Lower lobe of right lung (tissue), 2 donors: ENCODE data around the gene TMC3. TPM values are rescaled to one million over a fixed set of nuclear protein-coding genes. Genes with fewer than 3 reads are reported as not detected.

ENCODE experiments used
- ATAC-seq, 2 donors: fragments of 200-7000 bp; cut with Tn5 transposase; one replicate each; pipeline ENCODE4 v1.9.1; 2020 to 2022; ENCODE audit warnings: mild to moderate bottlenecking in 2 of 2, moderate library complexity in 2 of 2
- DNase-seq: peaks from one replicate; pipeline ENCODE4 v3.0.0-alpha.2; 2020
- H3K27ac ChIP-seq: fragments of 200-600 bp; one replicate; pipeline ENCODE4 v1.8.0; 2022
- H3K27me3 ChIP-seq: fragments of 200-600 bp; one replicate; pipeline ENCODE4 v1.8.0; 2022; ENCODE audit warnings: low read depth
- H3K36me3 ChIP-seq: fragments of 200-600 bp; one replicate; pipeline ENCODE4 v1.8.0; 2022; ENCODE audit warnings: mild to moderate bottlenecking
- H3K4me1 ChIP-seq: fragments of 200-600 bp; one replicate; pipeline ENCODE4 v1.8.0; 2022
- H3K4me3 ChIP-seq: fragments of 200-600 bp; one replicate; pipeline ENCODE4 v1.8.0; 2022; ENCODE audit warnings: mild to moderate bottlenecking
- H3K9me3 ChIP-seq: fragments of 200-600 bp; one replicate; pipeline ENCODE4 v1.8.0; 2022
- CTCF ChIP-seq: fragments of 200-600 bp; IDR thresholded peaks from one replicate; pipeline ENCODE4 v1.8.0; 2022; ENCODE audit warnings: antibody characterized with exemption, mild to moderate bottlenecking
- intact Hi-C: fragments of 100-400 bp; cut with DNase I; formaldehyde crosslinking; loops from one replicate; pipeline ENCODE4 v1.11.0; 2022
- total RNA-seq: library from RNA; stranded (reverse); fragmentation: NEBNext Ultra II Directional; extraction: Animal tissue kit (Norgen Biotek cat#: 25700); gene quantifications from one replicate; pipeline ENCODE4 v1.2.1, GENCODE V29; 2021
- donor health status: DM: no; HTN: yes; CAD: no; lungs with severe emphysema.

Gene TMC3
- total RNA-seq, 1 donor from 2014 or later, result not detected

- no peak for DNase-seq
- Histone ChIP-seq H3K27me3 (no peaks in the 10 kb centered on the region), H3K4me3 (no peak overlapping the region), H3K4me1 (no peaks in the 10 kb centered on the region), H3K36me3 (no peaks in the 10 kb centered on the region), H3K27ac (no peak overlapping the region), H3K9me3 (no peaks in the 10 kb centered on the region)
- intact Hi-C loops, result no loop called here
- no peak for TF ChIP-seq CTCF
- ATAC-seq, result no peak
Measured at GRCh38 chr15:81378443-81378842, 4.4 kb upstream of the TMC3 start.

- Histone ChIP-seq H3K27ac (no peak overlapping the region), H3K9me3 (no peaks in the 10 kb centered on the region), H3K27me3 (no peaks in the 10 kb centered on the region), H3K4me1 (no peaks in the 10 kb centered on the region), H3K4me3 (no peak overlapping the region), H3K36me3 (no peaks in the 10 kb centered on the region)
- ATAC-seq, result no peak
- TF ChIP-seq CTCF, result no peak
- intact Hi-C loops, result no loop called here
- no peak for DNase-seq
Measured at GRCh38 chr15:81377871-81378270, 3.9 kb upstream of the TMC3 start.

- intact Hi-C loops, result no loop called here
- Histone ChIP-seq H3K9me3 (no peaks in the 10 kb centered on the region), H3K27me3 (no peaks in the 10 kb centered on the region), H3K27ac (no peak overlapping the region), H3K36me3 (no peaks in the 10 kb centered on the region), H3K4me1 (no peaks in the 10 kb centered on the region), H3K4me3 (no peak overlapping the region)
- ATAC-seq, result no peak
- no peak for DNase-seq
- TF ChIP-seq CTCF, result no peak
Measured at GRCh38 chr15:81376231-81376630, 2.2 kb upstream of the TMC3 start.

GRCh38 chr15:81375461-81375860, 1.4 kb upstream of the TMC3 start:
- DNase-seq, result no peak
- no peaks in the 10 kb centered on the region for H3K4me1 ChIP-seq
- intact Hi-C loops, result no loop called here
- no peaks in the 10 kb centered on the region for H3K27me3 ChIP-seq
- no peak for TF ChIP-seq CTCF
- H3K36me3 ChIP-seq, result no peaks in the 10 kb centered on the region
- no peak overlapping the region for H3K4me3 ChIP-seq
- H3K9me3 ChIP-seq, result no peaks in the 10 kb centered on the region
- no peak for ATAC-seq
- H3K27ac ChIP-seq, result no peak overlapping the region

- Histone ChIP-seq H3K27me3 (no peaks in the 10 kb centered on the region), H3K36me3 (no peaks in the 10 kb centered on the region), H3K4me1 (no peaks in the 10 kb centered on the region), H3K27ac (no peak overlapping the region), H3K4me3 (no peak overlapping the region), H3K9me3 (no peaks in the 10 kb centered on the region)
- ATAC-seq, result no peak
- intact Hi-C loops, result no loop called here
- no peak for DNase-seq
- no peak for TF ChIP-seq CTCF
Measured at GRCh38 chr15:81373176-81373575, 837 bp downstream of the TMC3 start.

GRCh38 chr15:81372575-81372974, 1.4 kb downstream of the TMC3 start:
- H3K36me3 ChIP-seq, result no peaks in the 10 kb centered on the region
- no peak overlapping the region for H3K4me3 ChIP-seq
- no peak for ATAC-seq
- no peaks in the 10 kb centered on the region for H3K4me1 ChIP-seq
- H3K27me3 ChIP-seq, result no peaks in the 10 kb centered on the region
- intact Hi-C loops, result no loop called here
- DNase-seq, result no peak
- no peak overlapping the region for H3K27ac ChIP-seq
- TF ChIP-seq CTCF, result no peak
- no peaks in the 10 kb centered on the region for H3K9me3 ChIP-seq
